HG03520 (cell line): ENCODE results near the gene SETD7.

Experiments used
- ATAC-seq: cut with Tn5 transposase; IDR thresholded peaks from one replicate; pipeline ENCODE4 v1.9.1; 2021; ENCODE audit warnings: mild to moderate bottlenecking, moderate library complexity; ENCODE audit not compliant: unreplicated experiment

Gene SETD7

DNA sequence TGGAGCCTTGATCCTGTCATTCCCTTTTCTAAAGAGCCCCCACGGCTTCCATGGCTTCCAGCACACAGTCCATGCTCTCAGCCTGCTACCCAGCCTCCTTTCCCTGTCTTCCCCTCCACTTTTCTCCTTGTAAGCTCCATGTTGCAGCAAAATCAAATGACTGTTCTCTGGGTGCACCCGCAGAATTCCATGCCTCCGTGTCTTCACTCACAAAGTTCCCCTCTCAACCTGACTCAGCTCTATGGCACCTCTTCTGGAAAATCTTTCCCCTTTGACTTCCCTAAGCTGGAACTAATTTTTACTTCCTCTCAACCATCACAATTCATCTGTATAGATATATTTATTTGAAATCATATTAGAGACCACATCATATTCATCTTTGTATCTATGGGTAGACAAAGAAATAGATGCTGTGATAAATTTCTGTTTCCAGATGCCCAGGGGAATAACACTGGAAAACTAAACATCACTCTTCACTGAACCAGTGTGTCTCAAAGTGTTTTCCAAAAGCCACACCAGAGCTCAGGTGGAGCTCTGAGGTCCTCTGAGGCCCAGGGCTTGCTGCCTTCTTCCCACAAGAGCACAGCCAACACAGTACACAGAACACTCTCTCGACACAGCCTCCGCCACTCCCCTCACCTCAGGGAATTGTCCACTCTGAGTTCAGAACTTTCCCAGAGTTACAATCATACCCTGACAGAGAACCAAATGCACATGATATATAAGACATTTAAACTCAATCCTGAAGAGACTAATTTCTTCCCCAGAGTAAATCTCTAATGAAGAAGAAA, 3.3 kb downstream of the SETD7 start:
- ATAC-seq: no peak

- ATAC-seq: no peak
Measured at GRCh38 chr4:139550724-139551429, 5.1 kb downstream of the SETD7 start.

DNA sequence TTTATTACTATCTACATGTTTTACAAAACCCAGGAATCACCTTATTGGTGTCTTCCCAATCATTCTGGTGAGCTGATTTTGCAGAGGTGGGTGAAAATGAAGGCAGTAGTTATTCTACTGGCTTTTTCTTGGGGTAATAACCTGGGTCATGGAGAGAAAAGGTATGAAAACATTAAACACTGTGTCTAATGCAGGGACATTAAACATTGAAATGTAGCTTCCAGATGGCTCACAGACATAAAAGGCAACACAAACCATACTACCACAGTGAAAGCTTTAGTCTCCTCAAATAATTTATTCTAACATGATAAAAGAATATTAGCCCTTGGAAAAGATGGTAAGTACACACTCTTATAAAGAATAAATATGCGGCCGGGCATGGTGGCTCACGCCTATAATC, 8.0 kb downstream of the SETD7 start:
- no peak for ATAC-seq

GRCh38 chr4:139540632-139541031, 15.4 kb downstream of the SETD7 start:
- ATAC-seq: no peak

DNA sequence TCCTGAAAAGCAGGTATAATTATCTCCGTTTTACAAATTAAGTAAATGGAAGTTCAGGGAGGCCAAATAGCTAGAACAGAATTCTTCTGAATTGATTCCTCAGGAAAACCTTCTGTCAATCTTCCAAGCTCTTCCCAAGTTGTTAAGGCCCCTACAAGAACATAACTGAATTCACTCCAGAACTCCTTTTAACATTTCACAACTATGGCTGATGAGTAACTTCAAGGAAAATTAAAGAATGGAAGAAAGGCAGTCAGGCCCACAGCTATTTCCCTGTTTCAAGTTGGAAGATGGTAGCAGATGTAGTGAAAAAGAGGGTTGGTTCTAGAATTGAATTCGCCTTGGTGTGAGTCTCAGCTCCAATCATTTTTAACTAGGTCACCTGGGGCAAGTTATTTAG, 15.9 kb downstream of the SETD7 start:
- ATAC-seq: no peak

- ATAC-seq: no peak
Measured at GRCh38 chr4:139537292-139537691, 18.7 kb downstream of the SETD7 start.

DNA sequence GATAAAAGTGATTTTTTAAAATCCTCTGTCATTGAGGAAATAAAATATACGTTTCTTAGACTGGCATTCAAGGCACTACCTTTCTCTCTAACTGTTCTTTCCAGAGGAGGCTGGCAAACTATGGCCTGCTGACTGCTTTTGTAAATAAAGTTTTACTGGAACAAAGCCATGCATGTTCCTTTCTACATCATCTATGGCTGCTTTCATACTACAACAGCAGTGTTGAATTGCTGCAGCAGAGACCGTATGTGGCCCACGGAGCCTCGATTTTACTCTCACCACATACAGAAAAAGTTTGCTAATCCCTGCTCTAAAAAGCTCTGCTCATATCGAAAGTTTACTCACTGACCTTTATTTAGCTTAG, 20.2 kb downstream of the SETD7 start:
- no peak for ATAC-seq

- ATAC-seq: no peak
Measured at GRCh38 chr4:139535228-139535870, 20.7 kb downstream of the SETD7 start.

GRCh38 chr4:139534287-139534950, 21.6 kb downstream of the SETD7 start:
- no peak for ATAC-seq

DNA sequence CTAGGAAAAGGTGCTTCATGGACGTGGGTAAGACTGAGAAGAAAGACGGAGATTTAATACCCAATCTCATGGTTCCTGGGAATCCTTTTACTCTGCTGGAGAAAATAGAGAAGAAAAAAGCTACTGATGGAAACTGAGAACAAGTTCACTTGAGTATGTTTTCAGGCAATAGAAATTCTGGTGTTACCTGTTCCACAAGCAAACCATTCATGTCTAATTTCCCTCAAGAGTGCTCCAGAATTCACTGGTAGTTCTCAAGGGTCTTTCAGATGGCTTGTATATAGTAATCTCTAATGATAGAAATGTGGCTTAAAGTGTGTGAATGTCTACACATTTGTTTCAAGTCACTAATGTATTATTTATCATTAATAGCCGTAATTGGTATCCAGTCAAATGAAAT, 22.5 kb downstream of the SETD7 start:
- no peak for ATAC-seq

GRCh38 chr4:139532947-139533346, 23.1 kb downstream of the SETD7 start:
- ATAC-seq: no peak

DNA sequence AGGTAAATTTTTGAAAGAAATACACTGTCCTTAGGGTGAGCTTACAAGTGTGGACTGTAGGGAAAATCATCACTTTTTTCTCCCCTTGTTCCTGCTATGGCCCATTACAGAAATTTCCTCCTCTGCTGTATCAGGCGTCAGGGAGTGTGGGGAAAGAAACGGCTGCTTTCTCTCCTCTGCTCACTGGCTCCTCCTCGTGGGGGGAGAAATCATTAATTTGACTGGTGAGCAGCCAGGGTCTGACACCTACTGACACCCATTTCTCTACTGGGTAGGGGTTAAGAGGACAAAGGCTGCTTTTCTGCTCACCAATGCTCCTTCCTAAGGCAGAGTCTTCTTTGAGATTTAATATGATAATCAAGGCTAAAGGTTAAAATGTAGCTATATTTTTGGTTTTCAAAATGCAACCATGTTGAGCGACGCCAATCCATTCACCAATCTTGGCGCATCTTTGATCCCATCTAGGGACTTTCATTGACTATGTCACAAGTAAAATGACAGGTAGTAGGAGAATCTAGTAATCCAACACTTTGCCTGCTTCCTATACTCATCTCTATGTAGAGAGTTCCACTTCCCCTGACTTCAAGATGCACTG, 25.1 kb downstream of the SETD7 start:
- no peak for ATAC-seq

DNA sequence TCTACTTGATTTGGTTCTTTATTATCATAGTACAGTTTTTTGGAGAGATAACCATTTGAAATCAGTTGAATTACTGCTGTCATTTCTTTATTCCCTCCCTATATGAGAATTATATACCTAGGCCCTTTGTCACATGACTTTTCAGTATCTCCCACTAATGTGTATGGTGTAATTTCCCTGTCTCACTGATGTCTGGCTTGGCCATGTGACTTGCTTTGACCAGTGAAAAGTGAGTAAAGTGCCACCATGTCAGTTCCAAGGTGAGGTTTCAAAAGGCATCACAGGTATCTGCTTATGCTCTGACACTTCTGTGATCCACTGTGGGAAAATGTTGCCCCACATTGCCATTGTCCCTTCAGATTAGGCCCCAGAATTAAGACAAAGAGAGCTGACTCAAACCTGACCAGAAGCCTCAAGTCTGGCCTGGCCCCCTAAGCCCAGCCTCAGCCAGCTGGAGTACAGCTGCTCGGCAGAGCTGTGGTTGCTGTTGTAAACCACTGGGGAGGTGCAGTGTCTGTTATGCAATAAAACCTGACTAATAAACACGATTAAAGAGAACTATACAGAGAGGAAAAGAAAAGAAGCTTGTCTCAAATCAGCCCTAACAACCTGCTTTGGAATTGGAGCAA, 27.5 kb downstream of the SETD7 start:
- peak; percentile 60 for ATAC-seq

- no peak for ATAC-seq
Measured at GRCh38 chr4:139526928-139527327, 29.1 kb downstream of the SETD7 start.

DNA sequence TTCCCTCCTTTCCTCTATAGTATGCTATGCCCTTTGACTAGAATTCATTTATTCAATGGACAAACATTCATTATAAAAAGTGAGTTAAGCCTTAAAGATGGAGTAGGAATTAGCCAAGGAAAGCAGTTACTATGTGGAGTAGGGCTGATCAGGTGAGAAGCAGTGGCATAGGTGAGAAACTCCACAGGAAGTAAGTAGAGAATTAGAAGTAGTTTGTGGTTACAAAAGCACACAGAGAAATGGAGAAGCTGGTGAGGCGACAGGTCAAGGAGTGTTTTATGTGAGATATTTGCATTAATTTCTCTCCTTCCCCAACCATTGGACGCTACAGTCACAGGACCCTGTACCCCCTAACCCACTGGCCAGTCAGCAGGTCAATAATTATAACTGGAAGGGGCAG, 30.6 kb downstream of the SETD7 start:
- no peak for ATAC-seq

GRCh38 chr4:139524062-139524631, 31.9 kb downstream of the SETD7 start:
- no peak for ATAC-seq

GRCh38 chr4:139523076-139523475, 32.9 kb downstream of the SETD7 start:
- ATAC-seq: no peak

GRCh38 chr4:139522457-139522856, 33.6 kb downstream of the SETD7 start:
- ATAC-seq: no peak

- no peak for ATAC-seq
Measured at GRCh38 chr4:139521754-139522401, 34.1 kb downstream of the SETD7 start.

- ATAC-seq: no peak
Measured at GRCh38 chr4:139515531-139515958, 40.5 kb downstream of the SETD7 start.
